Transverse colon (tissue), 4 donors: Measurements from ENCODE around the gene CPD.

ENCODE experiments used
- EP300 ChIP-seq: sonication (generic); formaldehyde crosslinking; IDR thresholded peaks from one replicate; pipeline ENCODE4 v1.6.1; 2017; ENCODE audit warnings: antibody characterized with exemption, low read depth
- POLR2AphosphoS5 ChIP-seq, 3 donors: sonication (generic); formaldehyde crosslinking; IDR thresholded peaks; one replicate each; pipeline ENCODE4 v1.6.1; 2016; ENCODE audit warnings: antibody characterized with exemption in 3 of 3
- TF ChIP-seq, protein P1 (sequence below), 5 experiments: fragments of 200-600 bp in 3 of 5; fragments of 450-650 bp in 2 of 5; sonication (generic) in 3 of 5; IDR thresholded peaks; 1 replicate in 2 of 5; 2 replicates in 3 of 5; pipeline ENCODE4 v1.5.1; 2016 to 2017; ENCODE audit warnings: antibody characterized with exemption in 5 of 5, inconsistent platforms in 3 of 5, mild to moderate bottlenecking in 2 of 5, moderate library complexity in 1 of 5

DNA sequence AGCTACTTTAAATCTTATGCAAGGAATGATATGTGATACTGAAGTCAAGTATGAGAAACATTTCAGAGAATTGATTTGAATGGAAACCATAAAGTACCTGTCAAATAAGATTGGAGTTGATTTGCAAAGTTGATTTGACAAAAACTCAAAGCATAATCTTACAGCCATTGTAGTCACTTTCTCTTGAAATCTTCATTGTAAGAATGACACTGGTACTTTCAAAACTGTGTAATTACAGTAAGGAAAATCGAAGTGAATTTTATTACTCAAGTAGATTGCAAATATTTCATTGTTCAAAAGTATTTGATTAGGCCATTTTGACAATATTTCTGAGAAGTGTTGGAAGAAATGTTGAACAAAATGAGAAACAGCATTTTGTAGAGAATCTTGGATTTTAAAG is 3.6 kb downstream of the CPD start:
- TF ChIP-seq, protein P1, sequence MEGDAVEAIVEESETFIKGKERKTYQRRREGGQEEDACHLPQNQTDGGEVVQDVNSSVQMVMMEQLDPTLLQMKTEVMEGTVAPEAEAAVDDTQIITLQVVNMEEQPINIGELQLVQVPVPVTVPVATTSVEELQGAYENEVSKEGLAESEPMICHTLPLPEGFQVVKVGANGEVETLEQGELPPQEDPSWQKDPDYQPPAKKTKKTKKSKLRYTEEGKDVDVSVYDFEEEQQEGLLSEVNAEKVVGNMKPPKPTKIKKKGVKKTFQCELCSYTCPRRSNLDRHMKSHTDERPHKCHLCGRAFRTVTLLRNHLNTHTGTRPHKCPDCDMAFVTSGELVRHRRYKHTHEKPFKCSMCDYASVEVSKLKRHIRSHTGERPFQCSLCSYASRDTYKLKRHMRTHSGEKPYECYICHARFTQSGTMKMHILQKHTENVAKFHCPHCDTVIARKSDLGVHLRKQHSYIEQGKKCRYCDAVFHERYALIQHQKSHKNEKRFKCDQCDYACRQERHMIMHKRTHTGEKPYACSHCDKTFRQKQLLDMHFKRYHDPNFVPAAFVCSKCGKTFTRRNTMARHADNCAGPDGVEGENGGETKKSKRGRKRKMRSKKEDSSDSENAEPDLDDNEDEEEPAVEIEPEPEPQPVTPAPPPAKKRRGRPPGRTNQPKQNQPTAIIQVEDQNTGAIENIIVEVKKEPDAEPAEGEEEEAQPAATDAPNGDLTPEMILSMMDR (IDR thresholded peaks at IDR 0.05), result no peak
- TF ChIP-seq EP300 (no peak), POLR2AphosphoS5 (IDR thresholded peaks at IDR 0.05) (no peak)
